ENCODE results near the gene BICD1. TPM values are rescaled to one million over a fixed set of nuclear protein-coding genes. Genes with fewer than 3 reads are reported as not detected.

Gene BICD1
- total and polyA plus RNA-seq, 9 donors = 7.7 to 16.9 (median 9.4) TPM

DNA sequence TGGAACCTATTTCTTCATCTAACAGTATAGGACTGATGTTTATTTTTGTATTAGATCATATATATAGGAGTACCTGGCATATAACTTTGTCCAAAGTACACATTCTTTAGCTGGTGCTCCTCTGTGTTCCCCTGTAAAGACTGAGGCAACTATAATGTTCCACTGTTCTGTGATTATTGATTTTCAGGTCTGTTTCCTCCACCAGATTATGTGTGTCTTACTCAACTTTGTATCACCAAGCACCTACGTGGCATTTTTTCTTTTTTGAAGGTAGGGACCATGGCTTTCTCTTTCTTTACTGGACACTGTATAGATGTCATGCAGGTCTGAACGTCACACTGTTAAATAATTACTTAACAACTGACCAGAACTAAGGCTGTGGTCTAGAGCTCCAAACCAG, 29.3 kb downstream of the BICD1 start:
- no peaks in the 10 kb centered on the region for H3K27me3 ChIP-seq (ENCODE audit: control insufficient read depth, insufficient read depth, low read length)
- H3K36me3 ChIP-seq (ENCODE audit: control insufficient read depth, insufficient read depth, low read length) = no peaks in the 10 kb centered on the region
- H3K4me1 ChIP-seq (ENCODE audit: control insufficient read depth, insufficient read depth, low read length) = no peaks in the 10 kb centered on the region
- WGBS (ENCODE audit: insufficient coverage) = no CpG with 5 or more reads among the region's 2 CpGs
- no peaks in the 10 kb centered on the region for H3K9me3 ChIP-seq (replicated peaks; ENCODE audit: control insufficient read depth, low read depth, low read length)
- no peak overlapping the region for H3K27ac ChIP-seq (ENCODE audit: low read length)
- H3K4me3 ChIP-seq (ENCODE audit: low read length) = no peak overlapping the region
- DNase-seq = no peak

- no peak for DNase-seq
- Histone ChIP-seq H3K27me3 (ENCODE audit: control insufficient read depth, insufficient read depth, low read length) (no peaks in the 10 kb centered on the region), H3K9me3 (replicated peaks; ENCODE audit: control insufficient read depth, low read depth, low read length) (no peaks in the 10 kb centered on the region), H3K36me3 (ENCODE audit: control insufficient read depth, insufficient read depth, low read length) (no peaks in the 10 kb centered on the region), H3K27ac (ENCODE audit: low read length) (no peak overlapping the region), H3K4me3 (ENCODE audit: low read length) (no peak overlapping the region), H3K4me1 (ENCODE audit: control insufficient read depth, insufficient read depth, low read length) (no peaks in the 10 kb centered on the region)
- WGBS (ENCODE audit: insufficient coverage) = 74% methylated on average over 3 of the region's 4 CpGs
Measured at GRCh38 chr12:32136404-32136803, 29.8 kb downstream of the BICD1 start.

GRCh38 chr12:32139064-32139421, 32.4 kb downstream of the BICD1 start:
- Histone ChIP-seq H3K9me3 (replicated peaks; ENCODE audit: control insufficient read depth, low read depth, low read length) (no peaks in the 10 kb centered on the region), H3K27ac (ENCODE audit: low read length) (no peak overlapping the region), H3K27me3 (ENCODE audit: control insufficient read depth, insufficient read depth, low read length) (no peaks in the 10 kb centered on the region), H3K36me3 (ENCODE audit: control insufficient read depth, insufficient read depth, low read length) (no peaks in the 10 kb centered on the region), H3K4me1 (ENCODE audit: control insufficient read depth, insufficient read depth, low read length) (no peaks in the 10 kb centered on the region), H3K4me3 (ENCODE audit: low read length) (peak overlapping the region; percentile 35)
- WGBS (ENCODE audit: insufficient coverage) = 7% methylated on average over 2 of the region's 2 CpGs
- DNase-seq = peak; percentile 78

- Histone ChIP-seq H3K36me3 (ENCODE audit: control insufficient read depth, insufficient read depth, low read length) (no peaks in the 10 kb centered on the region), H3K4me1 (ENCODE audit: control insufficient read depth, insufficient read depth, low read length) (no peaks in the 10 kb centered on the region), H3K27me3 (ENCODE audit: control insufficient read depth, insufficient read depth, low read length) (no peaks in the 10 kb centered on the region), H3K27ac (ENCODE audit: low read length) (no peak overlapping the region), H3K4me3 (ENCODE audit: low read length) (no peak overlapping the region), H3K9me3 (replicated peaks; ENCODE audit: control insufficient read depth, low read depth, low read length) (no peaks in the 10 kb centered on the region)
- WGBS (ENCODE audit: insufficient coverage) = 87% methylated on average over 6 of the region's 12 CpGs
- DNase-seq = no peak
Measured at GRCh38 chr12:32140877-32141276, 34.2 kb downstream of the BICD1 start.

DNA sequence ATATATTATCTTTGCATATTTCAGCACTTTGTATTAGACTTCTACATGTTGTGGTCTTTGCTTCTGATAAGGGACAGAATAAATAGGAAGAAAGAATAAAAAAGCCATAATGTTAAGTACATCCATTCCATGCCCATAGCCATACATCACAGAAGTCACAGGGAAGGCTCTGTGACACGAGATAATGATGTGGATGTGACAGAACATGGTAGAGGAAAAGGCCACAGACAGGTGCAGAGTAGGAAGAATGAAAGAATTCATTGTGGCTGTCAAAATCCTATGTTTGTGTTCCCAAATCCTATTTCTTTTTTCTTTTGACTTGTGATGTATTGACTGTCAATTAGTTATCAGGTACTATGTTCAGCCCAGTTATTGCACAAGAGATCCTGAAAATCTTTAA, 38.4 kb downstream of the BICD1 start:
- no peaks in the 10 kb centered on the region for H3K36me3 ChIP-seq (ENCODE audit: control insufficient read depth, insufficient read depth, low read length)
- peaks cover 3% of the 10 kb centered on the region for H3K9me3 ChIP-seq (replicated peaks; ENCODE audit: control insufficient read depth, low read depth, low read length)
- H3K27ac ChIP-seq (ENCODE audit: low read length) = no peak overlapping the region
- WGBS (ENCODE audit: insufficient coverage) = no CpG with 5 or more reads among the region's 1 CpG
- H3K4me1 ChIP-seq (ENCODE audit: control insufficient read depth, insufficient read depth, low read length) = no peaks in the 10 kb centered on the region
- no peak overlapping the region for H3K4me3 ChIP-seq (ENCODE audit: low read length)
- H3K27me3 ChIP-seq (ENCODE audit: control insufficient read depth, insufficient read depth, low read length) = no peaks in the 10 kb centered on the region
- no peak for DNase-seq

GRCh38 chr12:32146074-32146873, 39.6 kb downstream of the BICD1 start:
- no peak for DNase-seq
- Histone ChIP-seq H3K27me3 (ENCODE audit: control insufficient read depth, insufficient read depth, low read length) (no peaks in the 10 kb centered on the region), H3K36me3 (ENCODE audit: control insufficient read depth, insufficient read depth, low read length) (no peaks in the 10 kb centered on the region), H3K4me3 (ENCODE audit: low read length) (no peak overlapping the region), H3K27ac (ENCODE audit: low read length) (no peak overlapping the region), H3K9me3 (replicated peaks; ENCODE audit: control insufficient read depth, low read depth, low read length) (peaks cover 3% of the 10 kb centered on the region), H3K4me1 (ENCODE audit: control insufficient read depth, insufficient read depth, low read length) (no peaks in the 10 kb centered on the region)
- WGBS (ENCODE audit: insufficient coverage) = 100% methylated on average over 1 of the region's 5 CpGs

- H3K4me1 ChIP-seq (ENCODE audit: control insufficient read depth, insufficient read depth, low read length) = no peaks in the 10 kb centered on the region
- no peaks in the 10 kb centered on the region for H3K36me3 ChIP-seq (ENCODE audit: control insufficient read depth, insufficient read depth, low read length)
- no peak overlapping the region for H3K27ac ChIP-seq (ENCODE audit: low read length)
- WGBS (ENCODE audit: insufficient coverage) = 59% methylated on average over 3 of the region's 4 CpGs
- H3K4me3 ChIP-seq (ENCODE audit: low read length) = no peak overlapping the region
- H3K27me3 ChIP-seq (ENCODE audit: control insufficient read depth, insufficient read depth, low read length) = no peaks in the 10 kb centered on the region
- peaks cover 3% of the 10 kb centered on the region for H3K9me3 ChIP-seq (replicated peaks; ENCODE audit: control insufficient read depth, low read depth, low read length)
- no peak for DNase-seq
Measured at GRCh38 chr12:32148372-32148771, 41.7 kb downstream of the BICD1 start.

GRCh38 chr12:32149489-32149888, 42.8 kb downstream of the BICD1 start:
- no peak overlapping the region for H3K4me3 ChIP-seq (ENCODE audit: low read length)
- DNase-seq = no peak
- no peaks in the 10 kb centered on the region for H3K4me1 ChIP-seq (ENCODE audit: control insufficient read depth, insufficient read depth, low read length)
- no peak overlapping the region for H3K27ac ChIP-seq (ENCODE audit: low read length)
- peaks cover 3% of the 10 kb centered on the region for H3K9me3 ChIP-seq (replicated peaks; ENCODE audit: control insufficient read depth, low read depth, low read length)
- no peaks in the 10 kb centered on the region for H3K27me3 ChIP-seq (ENCODE audit: control insufficient read depth, insufficient read depth, low read length)
- H3K36me3 ChIP-seq (ENCODE audit: control insufficient read depth, insufficient read depth, low read length) = no peaks in the 10 kb centered on the region

- no peak overlapping the region for H3K27ac ChIP-seq (ENCODE audit: low read length)
- H3K27me3 ChIP-seq (ENCODE audit: control insufficient read depth, insufficient read depth, low read length) = no peaks in the 10 kb centered on the region
- H3K4me3 ChIP-seq (ENCODE audit: low read length) = no peak overlapping the region
- H3K36me3 ChIP-seq (ENCODE audit: control insufficient read depth, insufficient read depth, low read length) = no peaks in the 10 kb centered on the region
- peak; percentile 18 for DNase-seq
- H3K4me1 ChIP-seq (ENCODE audit: control insufficient read depth, insufficient read depth, low read length) = peaks cover 2% of the 10 kb centered on the region
- no CpG with 5 or more reads among the region's 1 CpG for WGBS (ENCODE audit: insufficient coverage)
- H3K9me3 ChIP-seq (replicated peaks; ENCODE audit: control insufficient read depth, low read depth, low read length) = peaks cover 3% of the 10 kb centered on the region
Measured at GRCh38 chr12:32151086-32151485, 44.4 kb downstream of the BICD1 start.

DNA sequence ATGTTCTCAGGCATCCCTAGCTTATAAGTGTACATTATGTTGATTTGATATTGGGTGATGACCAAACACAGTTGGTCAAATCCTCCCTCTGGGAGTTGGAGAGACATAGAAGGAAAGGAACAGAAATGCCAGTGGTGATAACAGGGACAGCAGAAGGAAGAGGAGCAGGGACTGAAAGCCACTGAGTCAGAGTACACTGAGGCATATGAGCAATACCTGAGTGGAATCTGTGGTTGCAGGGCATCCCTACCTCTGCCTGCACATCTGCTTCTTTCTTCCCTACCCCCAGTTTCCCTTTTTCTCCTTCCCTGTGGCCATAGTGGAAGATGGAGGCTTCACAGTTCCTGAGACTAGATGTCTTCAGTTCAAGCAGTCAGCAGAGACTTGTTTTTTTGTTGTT, 44.9 kb downstream of the BICD1 start:
- no peak overlapping the region for H3K4me3 ChIP-seq (ENCODE audit: low read length)
- DNase-seq = no peak

GRCh38 chr12:32155041-32155440, 48.4 kb downstream of the BICD1 start:
- Histone ChIP-seq H3K4me1 (ENCODE audit: control insufficient read depth, insufficient read depth, low read length) (peaks cover 3% of the 10 kb centered on the region), H3K4me3 (ENCODE audit: low read length) (no peak overlapping the region), H3K27me3 (ENCODE audit: control insufficient read depth, insufficient read depth, low read length) (no peaks in the 10 kb centered on the region), H3K27ac (ENCODE audit: low read length) (no peak overlapping the region), H3K36me3 (ENCODE audit: control insufficient read depth, insufficient read depth, low read length) (no peaks in the 10 kb centered on the region), H3K9me3 (replicated peaks; ENCODE audit: control insufficient read depth, low read depth, low read length) (no peaks in the 10 kb centered on the region)
- WGBS (ENCODE audit: insufficient coverage) = no CpG with 5 or more reads among the region's 3 CpGs
- no peak for DNase-seq

More for the DNA sequence above, 44.9 kb downstream of the BICD1 start:
- Histone ChIP-seq H3K4me1 (ENCODE audit: control insufficient read depth, insufficient read depth, low read length) (peaks cover 3% of the 10 kb centered on the region), H3K9me3 (replicated peaks; ENCODE audit: control insufficient read depth, low read depth, low read length) (peaks cover 3% of the 10 kb centered on the region), H3K27me3 (ENCODE audit: control insufficient read depth, insufficient read depth, low read length) (no peaks in the 10 kb centered on the region), H3K36me3 (ENCODE audit: control insufficient read depth, insufficient read depth, low read length) (no peaks in the 10 kb centered on the region), H3K27ac (ENCODE audit: low read length) (no peak overlapping the region)
